Neural cell (in vitro differentiated cells): ENCODE results near the gene STX5. TPM values are rescaled to one million over a fixed set of nuclear protein-coding genes. Genes with fewer than 3 reads are reported as not detected.

Experiments
- H2AFZ ChIP-seq: fragments of 200-600, 300-800 bp; sonication (generic), shearing (Covaris generic); 2 replicates; pipeline ENCODE4 v1.6.0; 2014; ENCODE audit warnings: low read depth, mild to moderate bottlenecking, antibody characterized with exemption, low read length, moderate library complexity
- H3F3A ChIP-seq: fragments of 200-600 bp; shearing (Covaris generic); 2 replicates; pipeline ENCODE4 v1.6.1; 2016; ENCODE audit warnings: mild to moderate bottlenecking, moderate library complexity, mixed read lengths, antibody characterized with exemption, low read length; ENCODE audit not compliant: insufficient read depth, poor library complexity, severe bottlenecking
- H3K27ac ChIP-seq: fragments of 200-600, 300-800 bp; sonication (generic), shearing (Covaris generic); 2 replicates; pipeline ENCODE4 v1.5.1; 2014; ENCODE audit warnings: mild to moderate bottlenecking, low read length, moderate library complexity
- H3K27me3 ChIP-seq: fragments of 300-800, 200-600 bp; sonication (generic), shearing (Covaris generic); 2 replicates; pipeline ENCODE4 v1.6.0; 2014; ENCODE audit warnings: mild to moderate bottlenecking, low read depth, low read length, moderate library complexity; ENCODE audit not compliant: insufficient read depth
- H3K36me3 ChIP-seq: fragments of 300-800, 200-600 bp; sonication (generic), shearing (Covaris generic); 2 replicates; pipeline ENCODE4 v1.5.1; 2014; ENCODE audit warnings: mild to moderate bottlenecking, antibody characterized with exemption, low read length, moderate library complexity; ENCODE audit not compliant: insufficient read depth
- H3K4me2 ChIP-seq: fragments of 300-800, 200-600 bp; sonication (generic), shearing (Covaris generic); 2 replicates; pipeline ENCODE4 v1.6.0; 2014; ENCODE audit warnings: mild to moderate bottlenecking, low read length
- H3K4me3 ChIP-seq: fragments of 300-800, 200-600 bp; sonication (generic), shearing (Covaris generic); 2 replicates; pipeline ENCODE4 v1.5.1; 2014; ENCODE audit warnings: mild to moderate bottlenecking, low read length, moderate library complexity
- H3K79me2 ChIP-seq: fragments of 200-600 bp; shearing (Covaris generic); replicated peaks from 2 replicates; pipeline ENCODE4 v1.6.0; 2014; ENCODE audit warnings: mild to moderate bottlenecking, low read length, moderate library complexity; ENCODE audit not compliant: insufficient read depth
- H3K9ac ChIP-seq: fragments of 300-800, 200-600 bp; sonication (generic), shearing (Covaris generic); 2 replicates; pipeline ENCODE4 v1.6.1; 2016; ENCODE audit warnings: mild to moderate bottlenecking, low read length, mixed read lengths
- H3K9me2 ChIP-seq: fragments of 200-600 bp; shearing (Covaris generic); 2 replicates; pipeline ENCODE4 v1.6.1; 2016; ENCODE audit warnings: mild to moderate bottlenecking, low read length, mixed read lengths; ENCODE audit not compliant: insufficient read depth
- H3K9me3 ChIP-seq: fragments of 200-600, 300-800 bp; sonication (generic), shearing (Covaris generic); 2 replicates; pipeline ENCODE4 v1.6.1; 2016; ENCODE audit warnings: mild to moderate bottlenecking, mixed run types, low read length, moderate library complexity, mixed read lengths
- H4K20me1 ChIP-seq: fragments of 200-600 bp; shearing (Covaris generic); 2 replicates; pipeline ENCODE4 v1.6.1; 2016; ENCODE audit warnings: mild to moderate bottlenecking, mixed run types; ENCODE audit not compliant: insufficient read depth
- EP300 ChIP-seq: fragments of 450-650 bp; conservative IDR thresholded peaks from 2 replicates; pipeline ENCODE4 v1.6.1; 2014; ENCODE audit warnings: antibody characterized with exemption, mild to moderate bottlenecking, moderate library complexity; ENCODE audit not compliant: poor library complexity, severe bottlenecking
- EZH2 ChIP-seq: fragments of 200-600, 300-800 bp; shearing (Covaris generic), sonication (generic); IDR thresholded peaks from 2 replicates; pipeline ENCODE4 v1.6.1; 2014; ENCODE audit warnings: antibody characterized with exemption, low read length, borderline replicate concordance, mild to moderate bottlenecking; ENCODE audit not compliant: insufficient read depth, poor library complexity, severe bottlenecking
- MXI1 ChIP-seq: fragments of 450-650 bp; conservative IDR thresholded peaks from 2 replicates; pipeline ENCODE4 v1.6.1; 2014; ENCODE audit warnings: antibody characterized with exemption, mild to moderate bottlenecking; ENCODE audit not compliant: poor library complexity, severe bottlenecking
- POLR2AphosphoS5 ChIP-seq: IDR thresholded peaks from 2 replicates; pipeline ENCODE4 v1.6.1; 2012
- RAD21 ChIP-seq: fragments of 450-650 bp; conservative IDR thresholded peaks from 2 replicates; pipeline ENCODE4 v1.6.1; 2014; ENCODE audit warnings: antibody characterized with exemption, mild to moderate bottlenecking, moderate library complexity
- REST ChIP-seq: IDR thresholded peaks from 2 replicates; pipeline ENCODE4 v1.6.1; 2012; ENCODE audit warnings: borderline replicate concordance
- SMC3 ChIP-seq: fragments of 450-650 bp; conservative IDR thresholded peaks from 2 replicates; pipeline ENCODE4 v1.6.1; 2014; ENCODE audit warnings: antibody characterized with exemption, mild to moderate bottlenecking, moderate library complexity; ENCODE audit not compliant: poor library complexity
- TAF1 ChIP-seq: IDR thresholded peaks from 2 replicates; pipeline ENCODE4 v1.6.1; 2012; ENCODE audit warnings: low read depth
- polyA plus RNA-seq: library from polyadenylated mRNA; depleted of rRNA; stranded (reverse); fragments of >200 nt; gene quantifications from 2 replicates; pipeline ENCODE4 v1.2.3, GENCODE V29; 2014
- TF ChIP-seq, protein P1 (sequence below): fragments of 450-650 bp; IDR thresholded peaks from 2 replicates; pipeline ENCODE4 v1.5.1; 2014; ENCODE audit warnings: antibody characterized with exemption, mild to moderate bottlenecking, moderate library complexity; ENCODE audit not compliant: poor library complexity, severe bottlenecking

Gene STX5
- polyA plus RNA-seq, 1 donor from 2014 or later, result 28.5 TPM

DNA sequence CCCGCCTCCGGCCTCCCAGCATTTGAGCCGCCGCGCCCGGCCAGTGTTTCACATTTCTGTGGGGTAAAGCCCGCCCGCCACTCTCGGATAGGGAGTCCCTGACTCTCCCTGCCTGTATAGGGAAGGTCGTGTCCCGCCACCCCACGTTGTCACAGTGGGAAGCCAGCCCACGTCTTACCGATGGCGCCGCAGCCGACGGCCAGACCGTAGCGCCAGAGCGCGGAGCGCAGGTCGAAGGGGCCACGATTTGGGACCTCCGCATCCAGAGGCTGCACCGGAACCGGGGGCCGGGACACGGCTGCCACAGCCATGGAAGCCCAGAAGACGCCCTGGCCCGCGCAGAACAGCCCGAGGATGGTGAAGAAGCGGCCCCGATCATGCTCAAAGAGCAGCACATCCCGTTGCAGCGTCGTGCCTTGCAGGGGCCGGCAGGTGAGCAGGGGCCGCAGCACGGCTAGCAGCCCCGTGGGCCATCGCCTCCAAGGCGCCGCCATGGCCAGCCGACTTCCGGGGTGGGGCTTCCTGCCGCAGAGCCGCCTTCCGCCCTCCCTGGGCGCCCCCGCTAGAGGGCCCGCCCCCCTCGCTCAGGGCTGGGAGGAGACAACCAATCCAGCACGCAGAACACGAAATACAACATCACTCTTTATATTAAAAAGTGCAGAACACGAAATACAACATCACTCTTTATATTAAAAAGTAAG is 40.2 kb downstream of the STX5 start, which contains the start of gene TMEM223:
TMEM223 (minus strand) TSS at position 506 of the 701 bp plus-strand sequence; CDS start at position 494, 12 bp downstream.
- Histone ChIP-seq H3K9ac (peak within 1 kb of the TSS; percentile 75), H3K36me3 (no peaks in the 10 kb centered on the region), H3K4me3 (peak within 1 kb of the TSS; percentile 93), H3F3A (peaks cover 3% of the 10 kb centered on the region), H3K9me3 (no peaks in the 10 kb centered on the region), H3K27ac (peak within 1 kb of the TSS; percentile 58), H2AFZ (no peak within 1 kb of the TSS), H3K27me3 (no peaks in the 10 kb centered on the region), H3K79me2 (peaks cover 10% of the 10 kb centered on the region), H4K20me1 (no peaks in the 10 kb centered on the region), H3K4me2 (peak within 1 kb of the TSS; percentile 59), H3K9me2 (no peaks in the 10 kb centered on the region)
- TF ChIP-seq EZH2 (no peak), TAF1 (no peak), EP300 (no peak), POLR2AphosphoS5 (peak; percentile 82), MXI1 (peak; percentile 92)
- TF ChIP-seq, protein P1, sequence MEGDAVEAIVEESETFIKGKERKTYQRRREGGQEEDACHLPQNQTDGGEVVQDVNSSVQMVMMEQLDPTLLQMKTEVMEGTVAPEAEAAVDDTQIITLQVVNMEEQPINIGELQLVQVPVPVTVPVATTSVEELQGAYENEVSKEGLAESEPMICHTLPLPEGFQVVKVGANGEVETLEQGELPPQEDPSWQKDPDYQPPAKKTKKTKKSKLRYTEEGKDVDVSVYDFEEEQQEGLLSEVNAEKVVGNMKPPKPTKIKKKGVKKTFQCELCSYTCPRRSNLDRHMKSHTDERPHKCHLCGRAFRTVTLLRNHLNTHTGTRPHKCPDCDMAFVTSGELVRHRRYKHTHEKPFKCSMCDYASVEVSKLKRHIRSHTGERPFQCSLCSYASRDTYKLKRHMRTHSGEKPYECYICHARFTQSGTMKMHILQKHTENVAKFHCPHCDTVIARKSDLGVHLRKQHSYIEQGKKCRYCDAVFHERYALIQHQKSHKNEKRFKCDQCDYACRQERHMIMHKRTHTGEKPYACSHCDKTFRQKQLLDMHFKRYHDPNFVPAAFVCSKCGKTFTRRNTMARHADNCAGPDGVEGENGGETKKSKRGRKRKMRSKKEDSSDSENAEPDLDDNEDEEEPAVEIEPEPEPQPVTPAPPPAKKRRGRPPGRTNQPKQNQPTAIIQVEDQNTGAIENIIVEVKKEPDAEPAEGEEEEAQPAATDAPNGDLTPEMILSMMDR, result no peak

DNA sequence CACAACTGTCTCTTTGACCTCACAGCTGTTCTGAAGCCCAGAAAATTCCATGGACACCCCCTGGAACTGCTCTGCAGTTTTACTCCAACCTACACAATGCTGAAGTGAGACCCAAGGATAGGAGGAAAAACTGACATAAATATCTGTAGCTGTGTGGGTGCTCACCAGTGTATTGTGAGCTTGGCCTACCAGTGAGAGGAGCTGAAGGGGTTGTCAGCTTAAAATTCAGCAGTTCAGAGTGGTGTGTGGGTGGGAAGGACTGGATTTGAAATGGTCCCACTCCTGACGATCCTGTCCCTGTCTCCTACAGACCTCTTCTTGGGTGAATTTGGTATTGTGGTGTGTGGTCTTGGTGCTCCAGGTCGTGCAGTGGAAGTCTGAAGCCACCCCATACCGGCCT is 42.3 kb downstream of the STX5 start:
- Histone ChIP-seq H3K9ac (no peak overlapping the region), H2AFZ (no peak overlapping the region), H3K4me2 (no peak overlapping the region), H3F3A (peaks cover 3% of the 10 kb centered on the region), H3K4me3 (no peak overlapping the region), H3K27me3 (no peaks in the 10 kb centered on the region), H4K20me1 (no peaks in the 10 kb centered on the region), H3K79me2 (peaks cover 10% of the 10 kb centered on the region), H3K36me3 (no peaks in the 10 kb centered on the region), H3K9me2 (no peaks in the 10 kb centered on the region), H3K9me3 (no peaks in the 10 kb centered on the region), H3K27ac (no peak overlapping the region)
- no peak for TF ChIP-seq POLR2AphosphoS5
- TF ChIP-seq REST, result no peak

DNA sequence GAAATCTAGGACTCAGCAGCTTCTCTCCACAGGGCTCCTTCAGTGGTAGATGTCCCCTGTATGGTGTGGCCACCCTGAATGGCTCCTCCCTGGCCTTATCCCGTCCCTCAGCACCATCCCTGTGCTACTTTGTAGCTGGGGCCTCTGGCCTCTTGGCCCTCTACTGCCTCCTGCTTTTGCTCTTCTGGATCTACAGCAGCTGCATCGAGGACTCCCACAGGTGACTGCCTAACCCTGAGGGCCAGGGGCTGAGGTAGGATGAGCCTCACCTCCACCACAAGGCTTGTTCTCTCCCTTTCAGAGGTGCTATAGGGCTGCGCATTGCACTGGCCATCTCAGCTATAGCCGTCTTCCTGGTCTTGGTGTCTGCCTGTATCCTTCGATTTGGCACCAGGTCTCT is 42.9 kb downstream of the STX5 start:
- no peaks in the 10 kb centered on the region for H4K20me1 ChIP-seq
- H3K27me3 ChIP-seq, result no peaks in the 10 kb centered on the region
- TF ChIP-seq POLR2AphosphoS5 (no peak), REST (no peak), EZH2 (no peak), TAF1 (no peak), MXI1 (no peak), RAD21 (no peak), SMC3 (no peak), EP300 (no peak)
- TF ChIP-seq, protein P1, result no peak
- no peak overlapping the region for H3K9ac ChIP-seq
- H3K27ac ChIP-seq, result no peak overlapping the region
- peaks cover 10% of the 10 kb centered on the region for H3K79me2 ChIP-seq
- no peak overlapping the region for H3K4me2 ChIP-seq
- H3K9me3 ChIP-seq, result no peaks in the 10 kb centered on the region
- no peaks in the 10 kb centered on the region for H3K36me3 ChIP-seq
- no peaks in the 10 kb centered on the region for H3K9me2 ChIP-seq
- H3F3A ChIP-seq, result peaks cover 3% of the 10 kb centered on the region
- H3K4me3 ChIP-seq, result peak overlapping the region; percentile 21
- no peak overlapping the region for H2AFZ ChIP-seq
